ENCODE results near the gene ZNF669. TPM values are rescaled to one million over a fixed set of nuclear protein-coding genes. Genes with fewer than 3 reads are reported as not detected.
"Not testable (repeated sequence)": the region's sequence is repeated elsewhere in the genome, so short reads cannot be mapped to it uniquely, and the experiment has no call there.

Gene ZNF669
- total RNA-seq (2014; rRNA removed; shearing (Covaris generic)) = 6.1 and 7.9 TPM in 2 replicates

DNA sequence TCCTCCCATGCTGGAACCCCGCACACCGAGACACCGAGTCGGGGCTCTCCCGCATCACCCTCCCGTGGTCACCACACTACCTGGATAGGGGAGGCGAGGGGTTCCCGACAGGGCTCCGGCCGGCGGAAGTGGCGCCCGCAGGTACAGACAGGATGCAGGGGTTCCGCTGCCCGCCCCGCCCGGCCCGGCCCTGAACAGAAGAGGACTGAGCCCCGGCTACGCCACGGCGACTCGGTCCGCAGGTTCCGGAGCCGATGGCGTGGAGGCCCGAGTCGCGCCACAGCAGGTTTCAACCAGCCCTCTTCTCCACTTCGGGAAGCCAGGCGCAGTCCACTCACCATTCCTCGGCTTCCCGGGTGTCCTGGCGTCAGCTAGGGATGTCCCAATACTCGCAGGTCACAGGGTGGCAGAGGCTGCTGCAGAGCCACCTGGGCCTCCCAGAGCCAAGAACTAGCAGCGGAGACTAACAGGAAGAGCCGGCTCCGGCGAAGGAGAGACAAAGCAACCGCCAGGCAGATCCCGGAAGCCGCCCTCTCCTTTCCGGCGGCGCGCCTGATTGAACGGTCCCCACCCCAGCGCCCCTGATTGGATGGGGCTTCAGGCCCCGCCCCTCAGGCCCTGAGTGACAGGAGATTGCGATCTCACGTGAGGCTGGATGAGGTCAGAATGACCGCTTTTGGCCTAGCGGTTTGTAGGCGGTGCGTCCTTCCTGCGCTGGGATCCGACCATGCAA is at the start of gene ZNF669:
Gene ZNF669, minus strand, starts transcription at position 498 of the 733 bp plus-strand sequence. Its CDS starts 157 bp downstream, at position 341.
- peak; percentile 95 for DNase-seq (ENCODE audit: low read depth)

DNA sequence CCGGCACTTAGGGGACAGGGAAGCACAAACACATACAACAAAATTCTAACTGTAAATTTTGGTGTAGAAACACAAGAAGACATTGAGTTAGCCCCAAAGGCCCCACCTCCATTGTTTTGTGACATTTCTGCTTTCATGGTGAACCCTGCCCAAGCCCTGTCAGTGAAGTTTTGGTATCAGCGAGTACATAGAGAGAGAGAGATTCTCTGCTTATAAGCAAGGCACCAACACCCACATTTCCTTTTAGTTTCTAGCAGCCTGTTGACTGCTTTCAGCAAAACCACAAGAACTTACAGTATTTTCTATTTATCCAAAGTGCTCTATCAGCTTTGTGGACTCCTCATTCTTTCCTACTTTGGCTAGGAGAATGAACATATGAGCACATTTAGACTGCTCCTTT is 43.6 kb upstream of the ZNF669 start:
- no peak for DNase-seq (ENCODE audit: low read depth)

DNA sequence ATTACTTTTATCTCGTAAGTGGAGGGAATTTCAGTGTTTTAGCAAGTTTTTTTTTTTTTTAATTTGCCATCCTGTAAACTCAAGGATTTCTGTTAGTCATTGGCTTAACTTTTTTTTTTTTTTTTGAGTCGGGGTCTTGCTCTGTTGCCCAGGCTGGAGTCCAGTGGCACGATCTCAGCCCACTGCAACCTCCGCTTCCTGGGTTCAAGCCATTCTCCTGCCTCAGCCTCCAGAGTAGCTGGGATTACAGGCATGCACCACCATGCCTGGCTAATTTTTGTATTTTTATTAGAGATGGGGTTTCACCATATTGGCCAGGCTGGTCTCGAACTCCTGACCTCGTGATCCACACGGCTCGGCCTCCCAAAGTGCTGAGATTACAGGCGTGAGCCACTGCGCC is 43.0 kb upstream of the ZNF669 start:
- not testable (repeated sequence) for DNase-seq (ENCODE audit: low read depth)

DNA sequence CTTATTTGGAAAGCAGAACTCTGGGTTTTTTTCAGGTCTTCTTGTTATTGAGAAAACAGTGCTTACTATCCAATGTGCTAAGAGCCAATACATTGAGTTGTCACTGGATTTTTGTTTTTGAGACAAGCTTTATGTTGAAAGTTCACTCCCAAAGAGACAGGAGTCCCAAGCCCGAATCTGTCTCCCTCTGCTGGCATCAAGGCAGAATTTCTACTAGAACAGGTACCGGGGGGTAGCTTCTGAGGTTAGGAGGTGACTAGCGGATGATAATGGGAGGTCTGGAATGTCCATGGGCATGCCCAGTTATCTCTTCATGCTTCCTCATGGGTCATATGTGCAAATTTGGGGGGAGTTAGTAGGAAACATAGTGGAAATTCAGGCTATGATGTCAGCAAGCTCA is 42.5 kb upstream of the ZNF669 start:
- DNase-seq (ENCODE audit: low read depth) = no peak

DNA sequence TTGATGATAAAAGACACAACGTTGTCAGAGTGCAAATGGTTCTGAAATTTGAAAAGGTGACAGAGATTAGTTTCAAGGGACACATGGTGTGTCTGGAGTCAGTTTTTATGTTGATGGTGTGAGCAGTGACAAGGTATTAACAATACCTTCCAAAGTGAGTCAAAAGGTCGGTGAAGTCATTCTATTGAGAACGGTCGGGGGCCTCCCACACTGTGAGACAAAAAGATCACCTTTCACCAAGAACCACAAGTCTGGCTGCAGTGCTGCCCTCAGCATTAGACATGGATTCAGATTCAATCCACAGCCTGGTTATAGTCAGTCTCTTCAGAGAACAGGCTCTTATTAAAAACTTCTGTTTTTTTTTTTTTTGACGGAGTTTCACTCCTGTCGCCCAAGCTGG is 41.1 kb upstream of the ZNF669 start:
- DNase-seq (ENCODE audit: low read depth) = no peak

DNA sequence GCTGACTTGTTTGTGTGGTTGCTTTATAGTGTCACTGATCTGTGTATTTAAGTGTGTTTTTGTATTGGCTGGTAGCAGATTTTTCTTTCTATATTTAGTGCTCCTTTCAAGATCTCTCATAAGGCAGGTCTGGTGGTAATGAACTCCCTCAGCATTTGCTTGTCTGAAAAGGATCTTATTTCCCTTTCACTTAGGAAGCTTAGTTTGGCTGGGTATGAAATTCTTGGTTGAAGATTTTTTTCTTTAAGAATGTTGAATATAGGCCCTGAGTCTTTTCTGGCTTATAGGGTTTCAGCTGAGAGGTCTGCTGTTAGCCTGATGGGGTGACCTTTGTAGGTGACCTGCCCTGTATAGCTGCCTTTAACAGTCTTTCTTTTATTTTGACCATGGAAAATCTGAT is 35.4 kb upstream of the ZNF669 start:
- DNase-seq (ENCODE audit: low read depth) = not testable (repeated sequence)

DNA sequence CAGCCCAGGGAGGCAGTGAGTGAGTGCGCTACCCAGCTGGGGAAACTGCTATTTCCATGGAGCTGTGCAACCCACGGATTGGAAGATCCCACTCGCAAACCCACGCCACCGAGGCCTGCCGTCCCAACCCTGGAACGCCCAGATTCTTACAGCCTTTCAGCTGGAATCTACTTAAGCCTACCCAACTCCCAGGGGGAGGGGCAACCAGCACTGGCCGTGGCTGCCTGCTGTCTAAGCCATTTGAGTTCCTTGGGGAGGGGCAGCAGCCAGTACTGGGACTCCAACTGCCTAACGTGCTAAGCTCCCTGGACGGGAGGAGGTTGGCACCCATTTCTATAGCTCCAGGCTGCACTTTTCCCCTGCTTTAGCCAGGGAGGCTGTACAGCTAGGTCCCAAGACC is 27.1 kb upstream of the ZNF669 start:
- no peak for DNase-seq (ENCODE audit: low read depth)

DNA sequence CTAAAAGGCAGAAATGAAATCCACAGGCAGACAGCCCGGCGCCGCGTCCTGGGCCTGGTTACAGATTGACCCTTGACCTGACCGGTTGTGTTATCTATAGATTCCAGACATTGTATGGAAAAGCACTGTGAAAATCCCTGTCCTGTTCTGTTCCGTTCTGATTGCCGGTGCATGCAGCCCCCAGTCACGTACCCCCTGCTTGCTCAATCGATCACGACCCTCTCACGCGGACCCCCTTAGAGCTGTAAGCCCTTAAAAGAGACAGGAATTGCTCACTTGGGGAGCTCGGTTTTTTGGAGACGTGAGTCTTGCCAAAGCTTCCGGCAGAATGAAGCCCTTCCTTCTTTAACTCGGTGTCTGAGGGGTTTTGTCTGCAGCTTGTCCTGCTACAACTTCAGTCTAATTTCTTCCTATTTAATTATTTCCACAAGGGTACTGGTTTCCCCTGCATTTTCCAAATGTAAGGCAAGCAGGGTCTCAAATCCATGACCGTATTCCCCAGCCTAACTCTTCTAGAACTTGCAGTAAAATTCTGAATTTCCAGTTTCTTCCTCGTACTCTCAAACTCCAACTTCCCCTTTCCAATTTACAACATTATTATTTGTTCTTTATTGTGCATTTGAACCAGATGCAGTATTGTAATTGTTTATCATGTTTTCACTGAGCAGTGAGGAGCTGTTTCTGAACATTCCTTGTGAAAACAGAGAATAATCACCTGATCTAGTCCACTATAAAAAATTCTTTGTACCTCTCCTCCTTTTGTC is 23.5 kb upstream of the ZNF669 start:
- not testable (repeated sequence) for DNase-seq (ENCODE audit: low read depth)

DNA sequence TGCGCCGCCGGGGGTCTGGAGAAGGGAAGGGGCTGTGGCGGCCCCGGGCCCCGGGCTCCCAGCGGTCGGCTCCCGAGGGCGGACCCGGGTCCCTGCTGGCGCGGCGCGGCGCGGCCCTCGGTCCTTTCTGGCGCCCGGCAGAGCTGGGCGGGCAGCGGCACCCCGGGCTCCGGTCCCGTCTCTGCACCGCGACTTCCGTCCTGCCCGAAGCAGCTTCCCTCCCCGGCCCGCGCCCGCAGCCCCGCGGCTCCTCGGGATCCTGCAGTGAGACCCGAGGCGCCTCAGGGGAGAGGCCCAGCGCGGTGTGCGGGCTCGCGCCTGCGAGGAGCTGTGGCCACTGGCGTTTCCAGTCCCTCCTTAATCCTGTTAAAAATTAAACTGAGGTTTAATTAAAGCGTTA is 22.4 kb upstream of the ZNF669 start:
- DNase-seq (ENCODE audit: low read depth) = not testable (repeated sequence)

DNA sequence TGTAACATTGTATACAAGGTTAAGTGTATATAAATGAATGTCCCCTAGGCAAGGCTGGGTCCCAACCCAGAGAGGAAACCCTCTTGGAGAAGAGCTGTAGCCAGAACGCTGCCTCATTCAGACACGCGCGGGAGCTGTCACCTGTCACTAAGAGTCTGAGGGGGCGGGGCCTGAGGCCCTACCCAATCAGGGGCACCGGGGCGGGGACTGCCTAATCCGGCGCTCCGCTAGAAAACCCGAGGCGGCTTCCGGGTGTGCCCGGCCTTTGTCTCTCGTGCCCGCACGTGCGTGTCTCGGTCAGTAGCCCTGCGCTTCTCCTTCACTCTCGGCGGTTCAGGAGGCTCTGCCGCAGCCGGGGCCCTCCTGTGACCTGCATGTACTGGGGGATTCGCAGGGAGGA is 22.0 kb upstream of the ZNF669 start:
- not testable (repeated sequence) for DNase-seq (ENCODE audit: low read depth)

DNA sequence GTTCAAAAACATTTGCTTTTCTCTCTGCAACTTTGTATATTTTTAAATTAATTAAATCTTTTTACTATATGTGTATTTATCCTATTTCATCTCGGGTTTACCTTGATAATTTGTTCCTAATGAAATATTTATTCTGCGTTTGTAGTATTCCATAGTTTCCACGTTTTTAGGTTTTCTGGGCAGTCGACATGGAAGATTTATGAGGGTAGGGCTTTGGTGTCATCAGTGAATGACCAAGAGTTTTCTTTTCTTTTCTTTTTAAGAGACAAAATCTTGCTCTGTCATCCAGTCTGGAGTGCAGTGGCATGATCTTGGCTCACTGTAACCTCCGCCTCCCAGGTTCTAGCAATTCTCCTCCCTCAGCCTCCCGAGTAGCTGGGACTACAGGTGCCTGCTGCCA is 17.2 kb upstream of the ZNF669 start:
- DNase-seq (ENCODE audit: low read depth) = no peak

DNA sequence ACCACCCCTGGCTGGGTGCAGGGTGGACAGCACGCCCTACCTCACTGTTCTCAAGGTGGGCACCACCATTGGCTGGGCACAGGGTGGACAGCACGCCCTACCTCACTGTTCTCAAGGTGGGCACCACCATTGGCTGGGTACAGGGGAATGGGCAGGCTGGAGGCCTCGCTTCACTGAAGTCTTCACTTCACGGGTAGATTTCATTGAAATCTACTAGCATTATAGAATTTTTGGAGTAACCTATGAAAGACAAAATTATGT is 16.2 kb upstream of the ZNF669 start:
- DNase-seq (ENCODE audit: low read depth) = not testable (repeated sequence)

DNA sequence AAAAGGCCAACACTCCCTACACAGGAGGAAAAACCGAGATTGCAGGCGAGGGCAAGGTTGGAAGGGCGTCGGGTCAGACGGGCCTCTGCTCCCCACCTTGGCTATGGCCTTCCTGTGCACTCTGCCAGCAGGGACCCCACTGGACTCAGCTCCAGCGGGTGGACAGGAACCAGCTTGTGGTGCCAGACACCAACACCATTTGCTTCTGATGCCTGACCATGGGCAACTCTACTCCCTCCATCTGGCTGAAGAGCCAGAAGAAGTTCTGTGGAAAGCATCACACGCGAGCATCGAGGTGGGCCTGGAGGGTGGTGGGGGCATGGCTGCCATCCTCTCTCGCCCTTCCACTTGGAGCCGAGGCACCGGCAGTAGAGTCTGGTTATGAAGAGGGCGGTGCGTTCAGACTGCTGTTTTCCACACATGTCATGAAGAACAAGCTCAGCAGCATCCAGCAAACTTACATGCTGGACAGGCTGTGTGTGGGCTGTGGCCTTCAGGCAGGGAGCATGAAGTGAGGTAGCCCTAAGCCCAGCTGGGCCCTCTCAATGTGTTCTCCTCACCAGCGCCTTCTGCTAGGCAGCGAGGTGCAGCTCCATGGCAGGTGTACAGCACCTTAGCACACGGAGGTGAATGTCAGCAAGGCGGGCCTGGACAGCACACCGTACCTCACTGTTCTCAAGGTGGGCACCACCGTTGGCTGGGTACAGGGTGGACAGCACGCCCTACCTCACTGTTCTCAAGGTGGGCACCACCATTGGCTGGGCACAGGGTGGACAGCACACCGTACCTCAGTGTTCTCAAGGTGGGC is 15.6 kb upstream of the ZNF669 start:
- DNase-seq (ENCODE audit: low read depth) = no peak

DNA sequence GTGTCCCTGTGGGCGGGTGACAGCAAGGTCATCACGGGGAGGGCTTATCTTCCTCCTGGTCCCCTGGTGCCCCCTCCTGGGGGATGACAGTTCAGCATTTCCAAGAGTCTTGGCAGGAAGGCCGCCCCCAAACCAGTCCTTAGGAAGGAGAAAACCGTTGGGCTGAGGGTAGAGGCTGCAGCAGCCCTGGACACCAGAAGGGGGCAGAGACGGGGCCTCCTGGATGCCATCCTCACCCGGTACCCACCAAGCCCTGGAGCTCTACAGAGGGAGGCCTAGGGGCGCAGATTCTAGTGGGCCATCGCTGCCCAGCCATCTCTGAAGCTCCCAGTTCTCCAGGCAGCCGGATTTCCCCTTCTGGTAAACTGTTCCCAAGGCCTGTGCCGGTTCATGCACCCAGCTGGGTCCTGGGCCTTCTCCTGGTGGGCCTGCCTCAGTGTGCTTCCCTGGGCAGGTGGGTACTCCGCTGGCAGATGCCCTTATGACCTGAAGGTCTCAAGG is 14.8 kb upstream of the ZNF669 start:
- peak; percentile 42 for DNase-seq (ENCODE audit: low read depth)

DNA sequence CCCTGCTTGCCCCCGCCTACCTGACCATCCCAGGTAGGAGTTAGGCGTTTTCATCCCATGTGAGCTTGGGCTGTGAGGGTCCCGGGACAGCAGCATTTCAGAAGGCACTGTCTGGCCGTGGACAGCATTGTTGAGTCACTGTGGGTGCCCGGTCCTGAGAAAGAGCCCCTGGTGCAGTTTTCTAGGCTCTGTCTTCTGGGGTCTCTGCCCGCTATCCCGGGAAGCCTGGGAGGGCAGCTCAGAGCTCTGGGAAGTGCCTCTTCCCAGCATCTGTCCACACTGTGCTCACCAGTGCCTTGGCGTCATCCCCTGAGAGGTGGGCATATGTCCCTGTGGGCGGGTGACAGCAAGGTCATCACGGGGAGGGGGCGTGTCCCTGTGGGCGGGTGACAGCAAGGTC is 11.4 kb upstream of the ZNF669 start:
- DNase-seq (ENCODE audit: low read depth) = no peak

DNA sequence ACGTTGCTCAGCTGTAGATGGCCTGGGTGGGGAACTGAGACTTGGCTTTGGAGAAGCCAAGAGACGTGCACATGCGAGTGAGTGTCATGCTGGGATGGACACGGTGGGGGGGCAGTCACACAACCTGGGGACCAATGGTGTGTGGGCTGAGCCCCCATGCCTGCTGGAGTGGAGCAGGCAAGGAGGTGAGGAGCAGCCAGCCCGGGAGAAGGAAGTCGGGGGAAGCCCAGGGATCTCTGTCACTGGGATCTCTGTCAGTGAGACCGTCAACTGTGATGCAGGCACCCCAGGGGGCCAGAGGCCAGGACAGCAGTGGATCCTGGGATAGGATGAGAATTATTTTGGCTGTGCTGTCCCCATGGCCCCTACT is 11.0 kb upstream of the ZNF669 start:
- DNase-seq (ENCODE audit: low read depth) = no peak

DNA sequence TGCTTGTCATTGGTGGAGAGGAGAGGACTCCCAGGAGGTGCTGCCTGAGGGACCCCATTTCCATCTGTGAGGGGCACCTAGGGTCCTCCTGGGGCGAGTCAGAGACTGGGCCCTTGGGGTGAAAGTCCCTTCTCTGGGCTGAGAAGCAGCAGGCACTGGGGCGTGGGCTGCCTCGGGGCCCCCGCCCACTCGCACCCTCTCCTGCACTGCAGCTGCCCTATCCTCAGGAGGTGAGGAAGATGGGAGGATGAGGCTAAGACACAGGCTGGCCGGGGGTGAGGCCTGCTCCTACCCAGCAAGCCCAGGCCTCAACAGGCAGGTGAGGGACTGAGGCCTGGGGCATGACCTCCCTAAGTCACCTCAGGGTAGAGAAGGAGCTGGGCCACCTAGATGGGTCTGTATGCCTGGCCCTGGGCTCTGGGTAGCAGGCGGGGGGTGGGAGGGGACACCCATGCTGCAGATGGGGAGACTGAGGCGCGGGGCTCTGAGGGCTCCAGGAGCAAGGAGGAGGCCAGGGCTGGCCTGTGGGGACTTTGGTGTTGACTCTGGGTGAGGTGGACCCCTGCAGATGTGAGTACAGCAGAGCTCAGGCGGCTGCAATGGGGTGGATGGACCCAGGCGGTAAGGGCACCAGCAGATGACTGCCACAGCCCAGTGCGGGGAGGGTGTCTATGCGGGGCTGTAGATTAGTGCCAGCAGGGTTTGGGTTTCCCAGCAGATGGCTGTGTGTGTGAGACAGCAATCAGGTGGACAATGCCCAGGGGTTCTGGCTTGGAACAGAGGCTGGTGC is 10.4 kb upstream of the ZNF669 start:
- no peak for DNase-seq (ENCODE audit: low read depth)

DNA sequence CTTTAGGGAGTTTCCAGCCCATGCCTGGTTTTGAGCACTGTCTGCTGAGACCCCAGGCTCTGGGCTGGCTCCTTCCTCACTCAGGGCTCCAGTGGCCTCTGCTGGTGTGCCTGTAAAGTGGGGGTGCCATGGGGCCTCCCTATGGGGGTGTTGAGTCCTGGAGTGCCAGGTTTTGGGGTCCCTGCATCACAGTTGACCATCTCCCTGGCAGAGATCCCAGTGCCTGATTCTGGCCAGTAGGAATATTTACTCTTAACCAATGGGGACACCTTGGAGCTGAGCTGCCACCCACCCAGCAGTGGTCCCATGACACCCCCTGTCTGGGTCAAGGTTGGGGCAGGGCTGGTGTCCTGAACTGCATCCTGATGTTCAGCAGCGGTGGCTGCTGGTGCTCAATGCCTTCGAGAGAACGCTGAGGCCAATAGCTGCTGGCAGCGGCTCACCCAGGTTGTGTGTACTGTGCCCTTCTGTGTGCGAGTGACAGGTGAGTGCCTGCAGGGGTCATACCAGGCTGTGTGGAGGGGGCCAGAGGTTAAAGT is 9.6 kb upstream of the ZNF669 start:
- no peak for DNase-seq (ENCODE audit: low read depth)

DNA sequence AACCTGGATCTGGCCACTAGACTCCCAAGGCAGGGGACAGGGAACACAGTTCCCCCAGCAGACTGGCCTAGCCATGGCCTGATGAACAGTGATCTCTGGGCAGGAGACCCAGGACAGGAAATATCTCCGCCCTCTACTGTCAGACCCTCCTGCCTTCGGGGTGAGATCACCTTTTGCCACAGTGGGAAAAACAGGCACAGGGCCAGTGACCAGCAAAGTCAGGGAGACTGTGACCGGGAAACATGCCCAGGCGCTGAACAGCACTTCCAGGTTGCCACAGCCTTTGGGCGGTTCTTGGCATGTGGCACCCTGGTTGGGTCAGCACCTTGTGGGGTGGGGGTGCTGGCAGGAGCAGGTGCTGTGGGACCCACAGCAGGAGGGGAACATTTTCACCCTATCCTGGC is 8.9 kb upstream of the ZNF669 start:
- peak; percentile 28 for DNase-seq (ENCODE audit: low read depth)

DNA sequence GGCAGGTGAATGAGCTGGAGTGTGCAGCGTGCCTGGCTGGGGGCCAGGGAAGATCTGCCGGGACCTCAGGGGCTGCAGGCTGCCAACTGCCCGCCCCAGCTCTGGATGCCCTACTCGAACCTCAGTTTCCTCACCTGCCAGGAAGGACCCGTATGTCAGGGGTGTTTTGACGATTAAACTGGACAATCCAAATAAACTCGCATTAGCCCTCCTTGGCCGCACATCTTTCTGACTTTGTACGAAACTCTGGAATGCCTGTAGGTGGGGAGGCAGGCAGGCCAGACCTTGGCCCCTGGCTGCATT is 8.3 kb upstream of the ZNF669 start:
- no peak for DNase-seq (ENCODE audit: low read depth)

DNA sequence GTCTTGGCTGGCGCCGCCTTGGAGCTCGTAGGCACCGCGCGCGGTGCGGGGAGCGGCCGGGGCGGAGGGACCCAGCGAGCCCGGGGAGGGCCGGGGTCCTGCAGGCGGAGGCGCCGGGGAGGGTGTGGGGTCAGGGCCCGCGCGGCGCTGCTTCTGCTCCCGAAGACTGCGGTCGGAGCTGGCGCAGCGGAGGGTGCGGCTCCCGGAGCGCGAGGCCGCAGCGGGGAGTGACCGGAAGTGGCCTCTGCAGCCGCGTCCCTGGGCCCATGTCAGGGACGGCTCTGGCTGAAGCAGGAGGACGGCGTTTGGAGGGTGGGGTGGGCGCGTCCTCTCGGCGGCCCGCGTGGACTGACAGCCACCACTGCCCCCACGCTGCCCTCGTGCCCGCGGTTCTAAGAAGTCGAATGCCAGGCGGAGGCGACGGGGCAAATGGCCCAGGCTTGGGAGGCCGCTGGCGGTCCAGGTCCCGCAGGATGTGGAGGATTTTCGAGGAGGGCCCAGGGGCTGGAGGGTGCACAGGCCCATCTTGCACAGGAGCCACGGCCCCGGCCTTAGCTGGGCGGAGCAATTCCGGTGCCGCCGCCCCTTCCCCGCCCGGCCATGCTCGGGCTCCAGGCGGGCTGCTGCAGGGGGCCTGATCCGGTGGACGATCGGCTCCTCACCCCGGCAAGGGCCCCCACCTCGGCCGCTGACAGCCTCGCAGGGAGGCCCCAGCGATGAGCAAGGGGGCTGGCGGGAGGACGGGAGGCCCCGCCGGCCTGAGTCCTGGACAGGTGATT is 7.7 kb upstream of the ZNF669 start:
- DNase-seq (ENCODE audit: low read depth) = peak; percentile 66
